GM21717 (cell line): Measurements from ENCODE around the gene RPRD2.

Experiments used
- ATAC-seq: cut with Tn5 transposase; IDR thresholded peaks from one replicate; pipeline ENCODE4 v1.9.1; 2021; ENCODE audit warnings: mild to moderate bottlenecking, moderate library complexity; ENCODE audit not compliant: unreplicated experiment

The RPRD2 gene

GRCh38 chr1:150512846-150513245 is 148.9 kb downstream of the RPRD2 start:
- no peak for ATAC-seq

- no peak for ATAC-seq
Measured at GRCh38 chr1:150513351-150513791, 149.4 kb downstream of the RPRD2 start.

- no peak for ATAC-seq
Measured at GRCh38 chr1:150514260-150514659, 150.3 kb downstream of the RPRD2 start.

- no peak for ATAC-seq
Measured at GRCh38 chr1:150514913-150515327, 151.0 kb downstream of the RPRD2 start.

GRCh38 chr1:150515328-150516049 is 151.5 kb downstream of the RPRD2 start, which contains the start of gene FALEC:
TSS of gene FALEC (plus strand) at chr1:150515752.
- ATAC-seq = peak; percentile 94

- ATAC-seq = no peak
Measured at GRCh38 chr1:150516050-150516591, 152.2 kb downstream of the RPRD2 start.

GRCh38 chr1:150516616-150517015 is 152.7 kb downstream of the RPRD2 start:
- ATAC-seq = no peak

GRCh38 chr1:150521196-150521968 is 157.4 kb downstream of the RPRD2 start:
- no peak for ATAC-seq

- no peak for ATAC-seq
Measured at GRCh38 chr1:150525348-150525747, 161.4 kb downstream of the RPRD2 start.
